Left cardiac atrium (tissue), 4 donors: ENCODE data around the gene JAKMIP2. TPM values are rescaled to one million over a fixed set of nuclear protein-coding genes. Genes with fewer than 3 reads are reported as not detected.
A peak's percentile ranks its signal among the peaks of the same experiment; 100 is the strongest.
"Not testable (repeated sequence)": the region's sequence is repeated elsewhere in the genome, so short reads cannot be mapped to it uniquely, and the experiment has no call there.

Source experiments
- ATAC-seq, 2 donors: fragments of 200-7000 bp; cut with Tn5 transposase; one replicate each; pipeline ENCODE4 v1.9.1; 2020; ENCODE audit warnings: mild to moderate bottlenecking in 2 of 2, moderate library complexity in 2 of 2
- DNase-seq: peaks from one replicate; pipeline ENCODE4 v3.0.0-alpha.2; 2020
- intact Hi-C, 2 donors: fragments of 100-400 bp; cut with DNase I; formaldehyde crosslinking; loops; one replicate each; pipeline versions ENCODE4 v1.14.1 to v1.15.1; 2022 to 2023
- total RNA-seq, 2 donors: library from RNA; stranded (reverse); fragmentation: NEBNext Ultra II Directional; extraction: Animal tissue kit (Norgen Biotek cat#: 25700); gene quantifications; one replicate each; pipeline ENCODE4 v1.2.1, GENCODE V29; 2021
- donor health status: DM: no; HTN: yes; CAD: no.
- donor health status: DM: no; HTN: yes; CAD: no; lungs with severe emphysema.
- donor health status: DM: yes; HTN: yes; CAD: no.
- donor health status: Dilated cardiomyopathy.

The JAKMIP2 gene
- total RNA-seq, 2 donors from 2014 or later, result 0.29 to 0.53 TPM

GRCh38 chr5:147673266-147673665 is 109.3 kb downstream of the JAKMIP2 start:
- DNase-seq, result no peak
- intact Hi-C loops, result no loop called here
- ATAC-seq, result no peak

- intact Hi-C loops, result no loop called here
- DNase-seq (no peak), ATAC-seq (no peak)
Measured at GRCh38 chr5:147671365-147671764, 111.2 kb downstream of the JAKMIP2 start.

GRCh38 chr5:147670815-147671214 is 111.7 kb downstream of the JAKMIP2 start:
- intact Hi-C loops, result no loop called here
- ATAC-seq (no peak), DNase-seq (no peak)

- intact Hi-C loops, result no loop called here
- ATAC-seq, result peak; percentile 23 to 37
- DNase-seq, result peak; percentile 22
Measured at GRCh38 chr5:147669169-147669869, 113.2 kb downstream of the JAKMIP2 start.

- intact Hi-C loops, result no loop called here
- no peak for ATAC-seq
Measured at GRCh38 chr5:147668385-147668784, 114.1 kb downstream of the JAKMIP2 start.

GRCh38 chr5:147667363-147667762 is 115.2 kb downstream of the JAKMIP2 start:
- intact Hi-C loops, result no loop called here
- no peak for ATAC-seq
- no peak for DNase-seq

More at GRCh38 chr5:147668385-147668784, 114.1 kb downstream of the JAKMIP2 start:
- no peak for DNase-seq

- intact Hi-C loops, result no loop called here
- ATAC-seq (no peak), DNase-seq (no peak)
Measured at GRCh38 chr5:147666419-147666818, 116.1 kb downstream of the JAKMIP2 start.

- ATAC-seq (no peak), DNase-seq (no peak)
- intact Hi-C loops, result no loop called here
Measured at GRCh38 chr5:147661541-147661940, 121.0 kb downstream of the JAKMIP2 start.

GRCh38 chr5:147659166-147659929 is 123.2 kb downstream of the JAKMIP2 start:
- intact Hi-C loops, result no loop called here
- ATAC-seq (no peak), DNase-seq (no peak)

- intact Hi-C loops, result no loop called here
Measured at GRCh38 chr5:147658293-147658932, 124.1 kb downstream of the JAKMIP2 start.

GRCh38 chr5:147648597-147648996 is 133.9 kb downstream of the JAKMIP2 start:
- no peak for DNase-seq
- intact Hi-C loops, result no loop called here
- ATAC-seq, result no peak

More at GRCh38 chr5:147658293-147658932, 124.1 kb downstream of the JAKMIP2 start:
- no peak for DNase-seq
- ATAC-seq, result no peak

- intact Hi-C loops, result no loop called here
- ATAC-seq (no peak), DNase-seq (no peak)
Measured at GRCh38 chr5:147645197-147645596, 137.3 kb downstream of the JAKMIP2 start.

- no peak for DNase-seq
- intact Hi-C loops, result no loop called here
- ATAC-seq, result no peak
Measured at GRCh38 chr5:147644460-147644859, 138.1 kb downstream of the JAKMIP2 start.

- intact Hi-C loops, result no loop called here
- ATAC-seq (no peak), DNase-seq (no peak)
Measured at GRCh38 chr5:147643142-147643541, 139.4 kb downstream of the JAKMIP2 start.

GRCh38 chr5:147642666-147643065 is 139.9 kb downstream of the JAKMIP2 start:
- no peak for ATAC-seq
- no peak for DNase-seq
- intact Hi-C loops, result no loop called here

GRCh38 chr5:147639321-147639720 is 143.2 kb downstream of the JAKMIP2 start:
- no peak for DNase-seq
- intact Hi-C loops, result no loop called here
- no peak for ATAC-seq

GRCh38 chr5:147636729-147636984 is 145.9 kb downstream of the JAKMIP2 start:
- no peak for DNase-seq
- intact Hi-C loops, result no loop called here
- no peak for ATAC-seq

- no peak for DNase-seq
- intact Hi-C loops, result no loop called here
- no peak for ATAC-seq
Measured at GRCh38 chr5:147635882-147636728, 146.4 kb downstream of the JAKMIP2 start.

- ATAC-seq, intact Hi-C loops, DNase-seq: not testable (repeated sequence)
Measured at GRCh38 chr5:147635439-147635838, 147.1 kb downstream of the JAKMIP2 start.
